Endothelial cell of umbilical vein (primary cell): ENCODE measurements around the gene RMC1. TPM values are rescaled to one million over a fixed set of nuclear protein-coding genes. Genes with fewer than 3 reads are reported as not detected.
A peak's percentile ranks its signal among the peaks of the same experiment; 100 is the strongest.

Source experiments
- BruUV-seq: library from RNA; stranded (reverse); fragments of 400-500 nt; replicated peaks from 2 replicates; lab custom pipeline; 2021; lab: Mats Ljungman, UMichigan
- CTCF ChIA-PET: fragments of 300-600, 350-600 bp; sonication (Branson Sonifier 250); formaldehyde crosslinking; loops from one replicate; lab custom pipeline; 2021; ENCODE audit warnings: antibody characterized with exemption, inconsistent platforms; lab: Charles Lee
- POLR2A ChIA-PET: fragments of 300-600, 350-600 bp; sonication (Branson Sonifier 250); formaldehyde crosslinking; loops from one replicate; lab custom pipeline; 2021; ENCODE audit warnings: antibody characterized with exemption, inconsistent platforms; lab: Charles Lee
- DNase-seq: peaks from one replicate; pipeline ENCODE4 v3.0.0-alpha.2; 2011; ENCODE audit warnings: low read depth, low spot score
- FAIRE-seq: peaks from 2 replicates; lab custom pipeline; 2011; peaks lifted over from hg19 to GRCh38; lab: Jason Lieb, UNC
- H2AFZ ChIP-seq: 2 replicates; pipeline ENCODE4 v1.6.0; 2012; ENCODE audit warnings: low read depth, low read length, control low read depth, inconsistent platforms
- H3K27ac ChIP-seq: 2 replicates; pipeline ENCODE4 v1.5.1; 2011; ENCODE audit warnings: low read depth, mild to moderate bottlenecking, control low read depth, low read length, moderate library complexity; ENCODE audit not compliant: insufficient read depth
- H3K27me3 ChIP-seq, 2 experiments: 2 replicates each; pipeline versions ENCODE4 v1.6.0 to v1.6.1; 2011; ENCODE audit warnings: low read length in 2 of 2, mixed read lengths in 1 of 2; ENCODE audit not compliant: control insufficient read depth in 2 of 2, insufficient read depth in 2 of 2
- H3K36me3 ChIP-seq, 2 experiments: 2 replicates in 1 of 2; 3 replicates in 1 of 2; pipeline ENCODE4 v1.5.1; 2011; ENCODE audit warnings: low read length in 2 of 2, mild to moderate bottlenecking in 1 of 2, moderate library complexity in 1 of 2; ENCODE audit not compliant: control insufficient read depth in 2 of 2, insufficient read depth in 2 of 2; ENCODE audit errors: extremely low read depth in 1 of 2
- H3K4me1 ChIP-seq: 3 replicates; pipeline ENCODE4 v1.5.1; 2011; ENCODE audit warnings: mild to moderate bottlenecking, low read length; ENCODE audit not compliant: control insufficient read depth, insufficient read depth; ENCODE audit errors: extremely low read depth
- H3K4me2 ChIP-seq: 2 replicates; pipeline ENCODE4 v1.6.1; 2011; ENCODE audit warnings: low read length, control low read depth, mixed read lengths; ENCODE audit not compliant: insufficient read depth
- H3K4me3 ChIP-seq, 3 experiments: fragments of 200-600 bp in 1 of 3; sonication (generic), shearing (Covaris generic) in 1 of 3; replicated peaks in 1 of 3; 2 replicates each; pipeline ENCODE4 v1.5.1; 2011 to 2016; ENCODE audit warnings: control low read depth in 3 of 3, low read length in 3 of 3, mild to moderate bottlenecking in 2 of 3, inconsistent platforms in 1 of 3, low read depth in 1 of 3, moderate library complexity in 1 of 3; ENCODE audit not compliant: insufficient read depth in 1 of 3
- H3K79me2 ChIP-seq: 2 replicates; pipeline ENCODE4 v1.6.0; 2012; ENCODE audit warnings: low read length, inconsistent platforms; ENCODE audit not compliant: control insufficient read depth, insufficient read depth
- H3K9ac ChIP-seq: replicated peaks from 2 replicates; pipeline ENCODE3; 2011; ENCODE audit warnings: low read length, control low read depth; ENCODE audit not compliant: insufficient read depth; ENCODE audit errors: extremely low read depth
- H3K9me1 ChIP-seq: replicated peaks from 3 replicates; pipeline ENCODE4 v1.6.0; 2011; ENCODE audit warnings: mild to moderate bottlenecking, low read length; ENCODE audit not compliant: control insufficient read depth, insufficient read depth; ENCODE audit errors: extremely low read depth
- H3K9me3 ChIP-seq: replicated peaks from 2 replicates; pipeline ENCODE4 v1.5.1; 2012; ENCODE audit warnings: low read length, inconsistent platforms; ENCODE audit not compliant: control insufficient read depth, insufficient read depth
- H4K20me1 ChIP-seq: replicated peaks from 2 replicates; pipeline ENCODE3; 2011; ENCODE audit warnings: mild to moderate bottlenecking, low read length; ENCODE audit not compliant: control insufficient read depth, insufficient read depth; ENCODE audit errors: extremely low read depth
- EZH2 ChIP-seq: IDR thresholded peaks from 2 replicates; pipeline ENCODE4 v1.6.1; 2012; ENCODE audit warnings: borderline replicate concordance, low read depth, mild to moderate bottlenecking, moderate library complexity, low read length, inconsistent platforms; ENCODE audit not compliant: severe bottlenecking
- FOS ChIP-seq: IDR thresholded peaks from 2 replicates; pipeline ENCODE4 v1.6.1; 2011; ENCODE audit warnings: mild to moderate bottlenecking, low read length, moderate library complexity, borderline replicate concordance; ENCODE audit not compliant: insufficient read depth
- GATA2 ChIP-seq: IDR thresholded peaks from 2 replicates; pipeline ENCODE4 v1.7.0; 2011; ENCODE audit warnings: low read depth, mild to moderate bottlenecking, moderate library complexity, mixed read lengths, low read length; ENCODE audit not compliant: insufficient read length, insufficient read depth
- JUN ChIP-seq: IDR thresholded peaks from 2 replicates; pipeline ENCODE4 v1.6.1; 2011; ENCODE audit warnings: borderline replicate concordance, low read depth; ENCODE audit not compliant: insufficient read length, insufficient read depth
- MYC ChIP-seq: IDR thresholded peaks from one replicate; pipeline ENCODE4 v1.6.1; 2011; ENCODE audit warnings: mild to moderate bottlenecking, low read depth, low read length
- POLR2A ChIP-seq: IDR thresholded peaks from 2 replicates; pipeline ENCODE4 v1.6.1; 2012; ENCODE audit warnings: low read depth, mild to moderate bottlenecking, control low read depth, low read length
- POLR2AphosphoS5 ChIP-seq: IDR thresholded peaks from 2 replicates; pipeline ENCODE4 v1.6.1; 2012; ENCODE audit warnings: low read depth, mild to moderate bottlenecking, control low read depth, low read length, moderate library complexity; ENCODE audit not compliant: insufficient read depth
- dilution Hi-C: fragments of 300-500 bp; cut with MboI; formaldehyde crosslinking; loops from one replicate; pipeline ENCODE4 v1.15.0; 2019; ENCODE audit warnings: low sequenced_read_pairs; ENCODE audit not compliant: extremely low pct_ligation_motif_present
- intact Hi-C: fragments of 100-400 bp; cut with micrococcal nuclease; formaldehyde crosslinking; loops from one replicate; pipeline ENCODE4 v1.10.0; 2022
- polyA plus RNA-seq, 4 experiments: library from polyadenylated mRNA; depleted of rRNA in 3 of 4; stranded (reverse) in 3 of 4; unstranded in 1 of 4; fragments of >200 nt; gene quantifications; 2 replicates each; pipeline versions ENCODE4 v1.2.1 to v1.2.3, GENCODE V29; 2011 to 2012; ENCODE audit warnings: missing spikeins in 1 of 4
- total RNA-seq: library from RNA; stranded (reverse); gene quantifications from 2 replicates; pipeline ENCODE4 v1.2.3, GENCODE V29; 2021
- TF ChIP-seq, protein P1 (sequence below), 2 donors: IDR thresholded peaks; 1 replicate in 1 of 2; 2 replicates in 1 of 2; pipeline ENCODE4 v1.5.1; 2011; ENCODE audit warnings: low read length in 2 of 2, mild to moderate bottlenecking in 2 of 2, moderate library complexity in 2 of 2, control low read depth in 1 of 2, inconsistent platforms in 1 of 2, low read depth in 1 of 2; ENCODE audit not compliant: insufficient read depth in 1 of 2; ENCODE audit errors: extremely low read depth in 1 of 2
- TF ChIP-seq, protein P2 (sequence below): IDR thresholded peaks from 2 replicates; pipeline ENCODE4 v1.6.1; 2011; ENCODE audit not compliant: insufficient read depth, insufficient read length

RMC1 gene
- total and polyA plus RNA-seq, 2 donors (not counting 3 experiments of a cell fraction or from before 2014, with no cell fraction given) = 26.2 to 29.7 TPM

DNA sequence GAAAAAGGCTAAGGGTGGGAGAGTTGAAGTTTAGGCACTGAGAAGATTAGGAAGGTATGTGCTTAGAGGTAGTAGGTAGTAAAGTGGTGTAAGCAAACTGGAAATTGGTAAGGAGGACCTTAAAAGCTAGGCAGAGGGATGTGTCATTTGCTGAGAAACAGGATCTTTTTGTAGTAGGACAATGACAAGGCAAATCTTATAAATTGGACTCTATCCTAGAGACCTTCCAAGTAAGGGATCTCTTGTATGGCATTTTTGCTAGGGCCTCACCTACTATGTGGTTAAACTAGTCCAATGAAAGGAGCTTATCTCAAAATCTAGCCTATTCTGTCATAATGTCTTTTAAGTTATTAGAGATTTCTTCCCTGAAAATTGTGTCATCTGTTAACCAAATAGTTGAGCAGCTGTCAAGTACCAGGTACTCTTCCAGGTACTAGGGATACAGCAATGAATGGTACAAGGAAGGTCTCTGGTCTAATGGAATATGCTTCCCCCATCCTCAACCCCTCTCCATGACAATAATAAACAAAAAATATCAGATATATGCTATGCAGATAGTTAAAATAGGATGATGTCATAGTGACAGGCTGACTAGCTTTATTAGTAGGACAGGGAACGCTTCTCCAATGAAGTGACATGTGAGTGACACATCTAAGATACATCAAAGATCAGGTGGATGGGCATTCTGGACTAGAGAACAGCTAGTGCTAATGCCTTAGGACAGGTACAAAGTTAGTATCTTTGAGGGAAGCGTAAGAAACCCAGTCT, 32.5 kb upstream of the RMC1 start:
- CTCF ChIA-PET = interaction anchor here (2.3 kb wide), 1 partner anchor 28 kb away, joined by 8 read pairs; no protein-coding TSS in a partner anchor
- BruUV-seq = no TSS peak
- no peak for FAIRE-seq

DNA sequence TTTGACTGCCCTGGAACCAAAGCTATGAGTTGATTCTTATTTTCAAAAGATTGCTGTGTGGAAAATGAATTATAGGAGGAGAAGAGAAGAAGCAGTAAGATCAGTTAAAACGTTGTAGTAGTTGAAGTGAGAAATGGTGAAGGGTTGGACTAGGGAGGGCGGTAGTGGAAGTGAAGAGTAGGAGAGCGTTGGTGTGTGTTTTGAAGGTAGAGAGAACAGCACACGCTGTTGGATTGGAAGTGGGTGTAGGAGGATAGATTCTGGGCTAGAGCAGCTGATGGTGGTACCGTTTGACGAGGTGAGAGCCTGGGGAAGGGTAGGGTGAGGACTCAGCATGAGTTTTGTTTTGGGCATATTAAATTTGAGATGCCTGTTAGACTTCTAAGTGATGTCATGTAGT, 31.8 kb upstream of the RMC1 start:
- no peaks in the 10 kb centered on the region for H4K20me1 ChIP-seq
- intact Hi-C loops (no loop called here), dilution Hi-C loops (no loop called here)
- ChIA-PET POLR2A (no interaction called here), CTCF (interaction anchor here (0.8 to 2.3 kb wide), 3 partner anchors 13 to 232 kb away, joined by 3 to 8 read pairs (median 4); no protein-coding TSS in a partner anchor)
- H3K9me3 ChIP-seq = no peaks in the 10 kb centered on the region
- H3K9me1 ChIP-seq = no peaks in the 10 kb centered on the region
- H3K4me2 ChIP-seq = no peak overlapping the region
- DNase-seq = no peak
- peaks cover 22 to 23% of the 10 kb centered on the region in 2 experiments for H3K36me3 ChIP-seq
- no peaks in the 10 kb centered on the region for H3K27me3 ChIP-seq
- H3K4me1 ChIP-seq = no peaks in the 10 kb centered on the region
- FAIRE-seq = no peak
- H3K9ac ChIP-seq = no peak overlapping the region
- H3K79me2 ChIP-seq = no peaks in the 10 kb centered on the region
- BruUV-seq = no TSS peak
- no peak overlapping the region for H3K27ac ChIP-seq
- H2AFZ ChIP-seq = no peak overlapping the region
- TF ChIP-seq FOS (no peak), MYC (no peak), EZH2 (no peak), POLR2AphosphoS5 (no peak), GATA2 (no peak), POLR2A (no peak), JUN (no peak)
- TF ChIP-seq, protein P1, sequence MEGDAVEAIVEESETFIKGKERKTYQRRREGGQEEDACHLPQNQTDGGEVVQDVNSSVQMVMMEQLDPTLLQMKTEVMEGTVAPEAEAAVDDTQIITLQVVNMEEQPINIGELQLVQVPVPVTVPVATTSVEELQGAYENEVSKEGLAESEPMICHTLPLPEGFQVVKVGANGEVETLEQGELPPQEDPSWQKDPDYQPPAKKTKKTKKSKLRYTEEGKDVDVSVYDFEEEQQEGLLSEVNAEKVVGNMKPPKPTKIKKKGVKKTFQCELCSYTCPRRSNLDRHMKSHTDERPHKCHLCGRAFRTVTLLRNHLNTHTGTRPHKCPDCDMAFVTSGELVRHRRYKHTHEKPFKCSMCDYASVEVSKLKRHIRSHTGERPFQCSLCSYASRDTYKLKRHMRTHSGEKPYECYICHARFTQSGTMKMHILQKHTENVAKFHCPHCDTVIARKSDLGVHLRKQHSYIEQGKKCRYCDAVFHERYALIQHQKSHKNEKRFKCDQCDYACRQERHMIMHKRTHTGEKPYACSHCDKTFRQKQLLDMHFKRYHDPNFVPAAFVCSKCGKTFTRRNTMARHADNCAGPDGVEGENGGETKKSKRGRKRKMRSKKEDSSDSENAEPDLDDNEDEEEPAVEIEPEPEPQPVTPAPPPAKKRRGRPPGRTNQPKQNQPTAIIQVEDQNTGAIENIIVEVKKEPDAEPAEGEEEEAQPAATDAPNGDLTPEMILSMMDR (IDR thresholded peaks at IDR 0.05; ENCODE audit: extremely low read depth in 1 of 2, insufficient read depth in 1 of 2, low read depth in 1 of 2, low read length in 2 of 2) = no peak
- TF ChIP-seq, protein P2, sequence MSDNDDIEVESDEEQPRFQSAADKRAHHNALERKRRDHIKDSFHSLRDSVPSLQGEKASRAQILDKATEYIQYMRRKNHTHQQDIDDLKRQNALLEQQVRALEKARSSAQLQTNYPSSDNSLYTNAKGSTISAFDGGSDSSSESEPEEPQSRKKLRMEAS = no peak
- H3K4me3 ChIP-seq = no peak overlapping the region

More for the DNA sequence above, 32.5 kb upstream of the RMC1 start:
- Histone ChIP-seq H3K4me1 (no peaks in the 10 kb centered on the region), H3K9me3 (no peaks in the 10 kb centered on the region), H3K36me3 (peaks cover 22 to 23% of the 10 kb centered on the region in 2 experiments), H3K9ac (no peak overlapping the region), H3K27ac (no peak overlapping the region), H3K79me2 (no peaks in the 10 kb centered on the region), H3K9me1 (no peaks in the 10 kb centered on the region), H3K27me3 (no peaks in the 10 kb centered on the region), H3K4me3 (no peak overlapping the region), H2AFZ (no peak overlapping the region), H3K4me2 (no peak overlapping the region), H4K20me1 (no peaks in the 10 kb centered on the region)
- POLR2A ChIA-PET = no interaction called here
- intact Hi-C loops = no loop called here
- TF ChIP-seq JUN (peak; percentile 10), POLR2A (no peak)
- DNase-seq = no peak
- dilution Hi-C loops = no loop called here
